ENCODE measurements around the gene TAL1.
"Not testable (repeated sequence)": the region's sequence is repeated elsewhere in the genome, so short reads cannot be mapped to it uniquely, and the experiment has no call there.

TAL1 gene
- 0 reads per million in 2 donors for total RNA-seq

DNA sequence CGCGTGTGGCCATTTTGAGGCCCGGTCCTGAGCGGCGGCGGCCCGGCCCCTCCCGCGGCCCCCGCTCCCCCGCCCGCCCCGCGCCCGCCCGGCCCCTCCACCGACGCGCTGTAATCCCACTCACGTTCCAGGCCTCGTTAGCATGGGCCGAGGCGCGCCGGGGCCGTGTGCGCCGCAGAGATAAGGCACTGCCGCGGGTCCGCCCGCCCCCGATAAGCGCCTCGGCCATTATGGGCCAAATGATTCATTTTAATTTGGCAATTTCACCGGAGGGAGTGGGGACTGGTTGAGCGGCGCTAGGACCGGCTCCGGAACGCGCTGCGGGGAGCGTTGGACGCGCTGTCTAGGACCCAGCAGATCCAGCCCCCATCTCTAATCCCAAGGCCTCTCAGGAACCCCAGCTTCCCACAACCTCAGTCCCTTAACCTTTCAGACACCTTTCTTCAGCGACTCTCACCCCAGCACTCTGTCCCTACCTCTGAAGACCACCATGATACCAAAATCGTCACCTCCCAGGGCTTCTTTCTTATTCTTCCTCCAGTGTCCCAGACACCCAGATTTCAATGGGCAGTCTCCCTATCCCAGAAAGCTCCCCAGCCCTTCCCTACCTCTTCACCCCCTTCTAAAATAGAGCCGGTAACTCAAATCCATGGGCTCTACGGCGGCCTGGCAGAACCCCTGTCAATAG, at the start of gene TAL1:
TAL1 (minus strand) TSS at position 39 of the 688 bp plus-strand sequence. CDS start 6,337 bp downstream, outside the sequence.
- DNase-seq = no peak

DNA sequence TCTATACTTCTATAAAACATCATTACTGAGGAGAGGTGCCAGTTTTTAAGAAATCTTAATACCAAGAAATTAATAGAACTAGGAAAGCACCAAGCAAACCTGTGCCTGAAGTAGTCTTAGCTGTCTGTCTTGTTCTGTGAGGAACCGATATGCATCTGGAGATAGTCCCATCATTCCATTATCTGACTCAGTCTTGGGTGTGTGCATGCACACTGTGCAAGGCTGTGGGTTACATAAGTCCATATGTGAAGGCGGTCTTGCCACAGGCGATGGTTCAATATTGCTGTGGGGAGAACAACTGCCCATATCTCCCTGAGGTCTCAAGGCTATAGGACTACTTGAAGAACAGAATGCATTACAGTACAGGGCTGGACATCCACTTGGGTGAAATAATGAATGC, 48.1 kb upstream of the TAL1 start:
- no peak for DNase-seq

DNA sequence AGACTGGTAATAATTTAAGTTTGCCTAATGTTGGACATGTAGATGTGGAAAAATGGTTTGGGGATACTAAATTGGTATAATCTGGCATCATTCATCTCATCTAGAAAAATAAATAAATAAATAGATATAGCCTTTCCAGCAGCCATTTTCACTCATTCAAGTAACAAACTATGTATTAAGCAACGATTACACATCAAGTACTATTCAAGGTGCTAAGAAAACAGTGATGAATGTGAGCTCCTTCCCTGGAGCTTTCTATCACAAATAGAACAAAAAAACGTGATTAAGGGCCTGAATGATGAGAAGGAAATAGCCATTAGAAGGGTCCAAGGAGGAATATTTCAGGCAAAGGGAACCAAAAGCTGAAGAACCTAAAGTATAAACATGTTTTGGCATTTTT, 44.8 kb upstream of the TAL1 start:
- no peak for DNase-seq

DNA sequence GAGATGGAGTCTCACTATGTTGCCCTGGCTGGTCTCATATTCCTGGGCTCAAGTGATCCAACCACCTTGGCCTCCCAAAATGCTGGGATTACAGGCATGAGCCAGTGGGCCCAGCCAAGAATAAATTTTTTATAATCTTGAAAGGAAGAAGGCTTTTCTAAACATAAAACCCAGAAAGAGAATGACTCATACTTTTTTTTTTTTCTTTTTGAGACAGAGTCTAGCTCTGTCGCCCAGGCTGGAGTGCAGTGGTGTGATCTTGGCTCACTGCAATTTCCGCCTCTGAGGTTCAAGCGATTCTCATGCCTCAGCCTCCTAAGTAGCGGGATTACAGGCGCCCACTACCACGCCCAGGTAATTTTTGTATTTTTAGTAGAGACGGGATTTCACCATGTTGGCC, 43.8 kb upstream of the TAL1 start:
- not testable (repeated sequence) for DNase-seq

DNA sequence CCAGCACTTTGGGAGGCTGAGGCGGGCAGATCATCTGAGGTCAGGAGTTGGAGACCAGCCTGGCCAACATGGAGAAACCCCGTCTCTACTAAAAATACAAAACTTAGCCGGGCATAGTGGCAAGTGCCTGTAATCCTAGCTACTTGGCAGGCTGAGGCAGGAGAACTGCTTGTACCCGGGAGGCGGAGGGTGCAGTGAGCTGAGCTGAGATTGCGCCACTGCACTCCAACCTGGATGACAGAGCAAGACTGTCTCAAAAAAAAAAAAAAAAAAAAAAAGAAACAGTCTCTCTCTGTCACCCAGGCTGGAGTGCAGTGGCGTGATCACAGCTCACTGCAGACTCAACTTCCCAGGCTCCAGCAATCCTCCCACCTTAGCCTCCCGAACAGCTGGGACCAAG, 33.5 kb upstream of the TAL1 start:
- not testable (repeated sequence) for DNase-seq

DNA sequence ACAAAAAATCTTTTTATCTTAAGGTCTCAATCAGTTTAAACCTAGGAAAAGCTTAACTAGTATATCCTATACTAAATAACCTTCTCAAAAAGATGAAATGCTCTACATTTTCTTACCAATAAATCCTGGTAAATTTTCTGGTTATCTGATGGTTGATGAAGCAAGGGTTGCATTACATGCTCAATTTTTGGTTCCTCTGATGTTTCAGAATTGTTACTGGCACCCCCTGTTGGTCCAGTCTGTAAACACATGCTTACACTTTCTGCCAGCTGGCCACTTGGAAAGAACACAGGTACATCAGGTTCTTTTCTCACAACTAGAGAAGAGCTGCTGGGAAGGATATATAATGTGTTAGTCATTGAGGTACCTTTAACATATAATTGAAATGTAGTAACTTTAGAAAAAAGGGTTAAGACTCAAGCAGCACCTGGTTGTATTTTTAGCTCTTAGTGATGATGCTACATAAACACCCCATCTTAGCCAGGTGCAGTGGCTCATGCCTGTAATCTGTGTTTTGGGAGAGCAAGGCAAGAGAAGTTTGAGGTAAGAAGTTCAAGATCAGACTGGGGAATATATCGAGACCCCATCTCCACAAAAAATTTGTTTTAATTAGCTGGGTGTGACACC, 30.9 kb upstream of the TAL1 start:
- peak in 2 of 5 experiments; percentile 15 to 59 for DNase-seq

DNA sequence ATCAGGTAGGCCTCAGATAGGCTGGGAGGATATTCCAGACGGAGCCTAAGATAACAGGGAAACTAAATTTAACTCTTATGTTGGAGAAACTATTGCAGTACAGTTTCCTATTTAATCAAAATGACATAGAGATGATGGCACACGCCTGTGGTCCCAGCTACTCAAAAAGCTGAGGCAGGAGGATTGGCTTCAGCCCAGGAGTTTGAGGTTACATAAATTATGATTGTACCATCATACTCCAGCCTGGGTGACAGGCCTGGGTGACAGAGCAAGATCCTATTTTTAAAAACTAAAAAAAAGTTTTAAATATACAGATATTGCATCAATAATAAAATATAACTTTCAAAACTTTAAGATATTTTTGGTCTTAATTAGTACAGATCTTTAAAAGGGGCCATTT, 25.2 kb upstream of the TAL1 start:
- no peak for DNase-seq

DNA sequence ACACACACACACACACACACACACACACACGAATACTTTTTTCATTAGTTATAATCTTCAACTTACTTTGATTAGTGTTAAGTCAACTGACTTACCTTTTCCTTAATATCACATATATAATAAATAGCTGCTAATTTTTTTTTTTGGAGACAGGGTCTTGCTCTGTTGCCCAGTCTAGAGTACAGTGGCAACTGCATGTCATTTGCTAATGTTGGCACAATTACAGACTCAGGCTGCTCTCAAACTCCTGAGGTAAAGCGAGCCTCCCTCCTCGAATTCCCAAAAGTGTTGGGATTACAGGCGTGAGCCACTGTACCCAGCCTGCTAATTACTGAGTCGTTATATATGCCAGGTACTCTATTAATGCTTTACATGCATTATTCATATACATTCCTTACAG, 20.8 kb upstream of the TAL1 start:
- no peak for DNase-seq

DNA sequence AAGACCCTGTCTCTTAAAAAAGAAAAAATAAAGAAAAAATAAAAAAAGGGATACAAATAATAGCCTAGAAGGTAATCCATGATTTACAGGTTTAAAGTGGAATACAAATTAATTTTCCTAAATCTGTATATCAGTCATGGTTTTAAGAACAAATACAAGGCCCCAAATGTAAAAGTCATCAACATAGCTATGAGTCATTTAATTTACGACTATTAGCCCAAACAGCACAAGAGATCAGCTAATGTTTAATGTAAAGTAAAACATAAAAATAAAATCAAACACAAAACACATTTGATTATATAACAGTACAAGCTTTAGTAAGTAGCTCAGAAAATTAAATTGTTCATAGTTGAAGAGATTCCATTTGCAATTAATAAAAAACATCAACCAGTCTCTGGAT, 20.3 kb upstream of the TAL1 start:
- DNase-seq = no peak

DNA sequence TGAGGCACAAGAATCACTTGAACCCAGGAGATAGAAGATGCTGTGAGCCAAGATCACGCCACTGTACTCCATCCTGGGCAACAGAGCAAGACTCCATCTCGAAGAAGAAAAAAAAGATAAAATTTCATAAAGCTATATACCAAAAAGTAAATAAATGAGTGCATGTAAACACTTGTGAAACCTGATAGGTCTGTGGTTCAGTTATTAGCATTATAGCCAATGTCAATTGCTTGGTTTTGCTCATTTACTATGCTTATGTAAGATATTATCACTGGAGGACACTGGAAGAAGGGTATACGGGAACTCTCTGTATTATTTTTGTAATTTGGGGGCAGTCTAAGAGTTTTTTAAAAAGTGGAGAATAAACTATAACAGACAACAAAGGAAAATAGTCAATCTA, 17.7 kb upstream of the TAL1 start:
- no peak for DNase-seq

DNA sequence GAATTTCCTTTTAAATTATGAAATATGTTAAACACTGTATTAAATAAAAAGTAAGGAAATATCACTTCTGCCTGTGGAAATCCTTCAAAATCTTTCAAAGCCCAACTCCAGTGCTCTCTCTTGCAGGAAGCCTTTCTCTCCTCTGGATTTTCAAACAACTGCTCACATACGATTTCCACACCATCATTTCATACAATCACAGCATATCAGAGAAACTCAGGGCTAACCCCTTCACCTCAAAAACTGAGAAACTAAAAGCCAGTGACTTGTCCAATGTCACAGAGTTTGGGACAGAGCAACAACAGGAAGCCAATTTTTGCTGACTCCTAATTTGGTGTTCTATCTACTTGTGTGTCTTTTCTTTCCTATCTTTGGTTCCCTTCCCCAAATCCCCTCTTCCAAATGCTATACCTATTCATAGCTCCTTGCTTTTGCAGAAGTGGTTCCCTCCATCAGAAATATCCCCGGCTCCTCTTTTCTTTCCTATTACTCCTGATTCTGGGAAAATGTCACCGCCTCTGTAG, 12.4 kb upstream of the TAL1 start:
- DNase-seq = no peak

DNA sequence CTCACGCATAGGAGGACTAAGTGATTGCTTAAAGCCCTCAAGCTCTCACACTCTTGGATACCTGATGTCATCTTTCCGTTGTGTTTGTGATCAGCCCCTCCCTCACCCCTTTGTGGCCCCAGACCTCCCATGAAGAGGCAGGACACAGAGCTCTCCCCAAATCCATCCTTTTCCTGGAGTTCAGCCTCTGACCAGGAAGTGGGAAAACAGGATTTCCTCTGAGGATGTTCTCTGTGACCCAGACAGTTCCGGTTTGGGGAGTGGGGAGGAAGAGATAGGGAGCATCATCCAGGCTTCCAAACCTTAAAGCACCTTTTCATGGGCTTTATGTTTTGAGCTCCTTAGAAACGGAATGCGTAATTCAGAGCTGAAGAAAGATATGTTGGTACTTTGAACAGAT, 11.9 kb upstream of the TAL1 start:
- no peak for DNase-seq

DNA sequence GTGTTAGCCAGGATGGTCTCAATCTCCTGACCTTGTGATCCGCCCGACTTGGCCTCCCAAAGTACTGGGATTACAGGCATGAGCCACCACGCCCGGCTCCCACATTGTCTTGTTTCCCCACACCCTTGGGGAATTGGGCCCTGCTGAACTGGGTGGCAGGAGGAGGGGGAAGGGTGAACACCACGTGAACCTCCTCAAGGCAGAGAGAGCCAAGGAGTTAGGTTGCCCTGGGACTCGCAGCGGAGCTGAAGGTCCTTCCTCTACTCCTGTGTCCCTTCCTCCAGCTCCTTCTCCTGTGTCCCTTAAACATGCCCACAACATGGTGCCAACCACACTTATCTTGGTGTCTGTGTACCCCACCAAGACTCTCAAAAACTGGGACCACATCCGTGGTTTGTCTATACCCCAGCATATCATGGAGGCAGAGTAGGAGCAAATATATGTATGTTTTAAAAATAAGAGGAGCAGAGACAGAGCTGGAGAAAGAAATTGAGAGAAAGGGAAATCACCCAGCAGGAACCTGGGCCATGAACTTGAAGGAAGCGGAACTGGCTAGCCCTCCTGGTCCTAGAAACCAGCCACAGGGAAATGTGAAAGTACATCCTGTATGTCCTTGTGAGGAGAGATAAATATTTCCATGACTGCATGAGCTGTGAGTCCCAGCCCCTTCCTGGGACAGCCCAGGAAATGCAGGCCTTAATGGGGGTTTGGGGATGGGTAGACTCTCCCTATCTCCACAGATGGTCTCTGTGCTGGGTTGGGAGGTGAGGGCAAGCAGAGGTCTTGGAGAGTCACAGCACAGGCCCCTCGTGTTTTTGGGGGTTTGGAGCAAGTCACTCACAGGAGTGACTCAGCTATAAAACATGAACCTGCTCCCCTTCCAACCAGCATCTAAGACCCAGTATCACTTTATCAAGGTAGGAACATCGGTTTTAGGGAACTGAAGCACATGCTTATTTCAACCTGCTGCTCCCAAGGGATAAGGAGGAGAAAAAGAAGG, 9.4 kb upstream of the TAL1 start:
- no peak for DNase-seq

DNA sequence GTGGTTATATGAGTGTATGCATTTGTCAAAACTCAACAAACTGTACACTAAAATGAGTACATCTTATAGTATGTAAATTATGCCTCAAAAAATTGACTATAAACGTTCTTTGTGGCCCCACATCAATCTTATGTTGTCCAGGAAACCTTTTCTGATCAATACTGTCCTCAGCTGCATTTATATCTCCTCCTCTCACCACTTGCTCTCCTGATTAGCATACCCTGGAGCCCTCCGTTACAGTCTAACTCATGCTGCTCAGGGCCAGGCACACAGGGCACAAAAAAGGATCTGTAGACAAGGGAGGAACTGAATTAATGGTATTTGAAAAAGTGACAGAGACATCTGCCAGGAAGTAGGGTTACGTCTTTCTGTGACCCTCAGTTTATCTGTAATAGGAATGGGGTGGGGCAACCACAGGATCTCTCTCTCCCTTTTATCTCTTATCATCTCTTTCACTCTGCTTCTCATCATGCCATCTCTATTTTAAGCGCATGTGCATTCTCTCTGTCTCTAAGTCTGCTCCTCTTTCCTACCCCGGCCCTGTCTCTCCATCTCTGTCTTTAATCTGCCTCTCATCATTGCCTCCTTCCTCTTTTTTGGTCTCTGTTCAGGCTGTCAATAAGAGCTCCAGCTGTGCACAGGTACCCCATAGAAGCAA, 7.0 kb upstream of the TAL1 start:
- peak in 1 of 5 experiments; percentile 87 for DNase-seq

DNA sequence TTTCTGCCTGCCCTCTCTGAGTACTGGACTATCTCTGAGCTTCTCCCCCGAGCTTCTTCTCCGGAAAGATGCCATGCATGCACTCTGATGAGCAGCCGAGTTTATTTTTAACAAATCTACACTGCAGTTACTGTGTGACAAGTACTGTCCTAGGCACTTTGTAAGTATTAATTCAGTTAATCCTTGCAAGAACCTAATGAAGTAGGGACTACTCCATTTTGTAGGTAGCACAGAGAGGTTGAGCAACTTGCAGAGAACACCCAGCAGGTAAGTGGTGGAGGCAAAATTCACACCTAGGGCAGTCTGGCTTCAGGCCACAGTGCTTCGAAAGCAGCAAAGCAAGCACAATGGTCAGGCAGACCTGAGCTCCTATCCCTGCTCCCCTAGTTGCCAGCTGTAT, 3.8 kb upstream of the TAL1 start:
- DNase-seq = no peak

DNA sequence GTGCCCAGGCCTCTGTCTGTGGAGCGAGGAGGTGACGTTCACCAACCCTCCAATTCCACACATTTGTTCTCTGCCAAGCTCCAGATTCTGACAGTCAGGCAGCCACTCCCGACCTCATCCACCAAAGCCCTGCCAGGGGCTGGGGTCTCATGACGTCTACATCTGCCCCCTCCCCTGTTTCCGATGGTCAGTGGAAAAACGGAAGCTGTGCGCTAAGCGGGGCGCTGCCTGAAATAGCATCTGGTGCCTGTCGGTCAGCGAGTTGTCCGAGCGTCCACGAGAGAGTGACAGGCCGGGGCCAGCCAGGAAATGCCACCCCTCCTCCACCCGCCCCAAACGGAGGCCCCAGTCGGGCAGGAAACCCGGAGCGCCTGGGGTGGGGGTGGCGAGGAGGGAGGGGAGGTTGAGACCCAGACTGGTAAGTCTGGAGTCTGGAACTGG, 3.2 kb upstream of the TAL1 start:
- DNase-seq = no peak

DNA sequence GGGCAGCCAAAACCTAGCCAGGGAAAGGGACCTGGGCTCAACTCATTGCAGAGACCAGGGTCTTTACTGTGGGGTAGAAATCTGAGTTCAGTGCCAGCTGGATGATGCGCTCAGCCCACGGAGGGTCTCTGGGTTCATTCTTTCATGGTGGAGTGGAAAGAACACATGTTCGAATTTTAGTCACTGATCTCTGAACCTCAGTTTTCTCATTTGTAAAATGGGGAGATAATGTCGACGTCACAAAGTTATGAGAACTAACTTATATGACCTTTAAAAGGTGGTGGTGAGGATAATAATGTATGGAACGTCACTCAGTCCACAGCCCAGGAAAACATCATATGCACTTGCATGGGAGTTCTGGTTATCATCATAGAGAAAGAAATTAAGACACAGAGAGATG, 1.2 kb upstream of the TAL1 start:
- DNase-seq = no peak

DNA sequence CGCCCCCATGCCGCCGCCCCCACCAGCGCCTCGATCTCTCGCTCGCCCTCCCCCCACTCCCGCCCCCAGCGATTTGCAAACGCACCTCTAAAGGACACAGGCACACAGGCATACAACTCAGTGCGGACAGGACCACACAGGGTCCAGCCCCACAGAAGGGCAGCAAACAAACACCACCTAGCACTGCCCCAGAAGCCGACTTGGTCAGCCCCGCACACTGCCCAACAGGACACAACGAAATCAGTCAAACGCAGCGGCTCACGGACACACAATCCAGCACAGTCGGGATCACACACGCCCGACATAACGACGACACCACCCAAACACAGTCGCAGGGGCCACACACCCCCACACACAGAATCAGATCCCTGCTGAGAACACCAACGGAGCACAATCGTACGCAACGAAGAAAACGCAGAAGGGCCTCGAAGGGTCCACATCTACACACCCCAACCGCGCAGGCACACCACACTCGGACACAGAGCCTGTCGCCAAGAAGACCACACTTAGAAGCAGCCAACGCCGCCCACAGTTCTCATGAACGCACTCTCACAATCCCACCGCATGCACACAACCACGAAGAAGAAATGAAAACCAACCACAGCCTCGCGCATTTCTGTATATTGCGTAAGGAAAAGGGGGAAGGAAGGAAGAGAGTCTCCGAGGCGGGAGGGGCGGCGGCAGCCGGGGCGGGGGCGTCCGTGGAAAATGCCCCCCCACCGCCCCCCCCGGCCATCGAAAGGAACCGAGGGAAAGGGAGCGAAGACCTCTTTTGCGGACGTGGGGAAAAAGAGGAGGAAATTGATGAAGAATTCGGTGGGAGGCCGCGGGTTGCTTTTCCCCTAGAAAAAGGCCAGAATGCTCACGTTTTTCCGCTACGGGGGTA, 481 bp downstream of the TAL1 start:
- peak in 2 of 5 experiments; percentile 4 to 40 for DNase-seq

DNA sequence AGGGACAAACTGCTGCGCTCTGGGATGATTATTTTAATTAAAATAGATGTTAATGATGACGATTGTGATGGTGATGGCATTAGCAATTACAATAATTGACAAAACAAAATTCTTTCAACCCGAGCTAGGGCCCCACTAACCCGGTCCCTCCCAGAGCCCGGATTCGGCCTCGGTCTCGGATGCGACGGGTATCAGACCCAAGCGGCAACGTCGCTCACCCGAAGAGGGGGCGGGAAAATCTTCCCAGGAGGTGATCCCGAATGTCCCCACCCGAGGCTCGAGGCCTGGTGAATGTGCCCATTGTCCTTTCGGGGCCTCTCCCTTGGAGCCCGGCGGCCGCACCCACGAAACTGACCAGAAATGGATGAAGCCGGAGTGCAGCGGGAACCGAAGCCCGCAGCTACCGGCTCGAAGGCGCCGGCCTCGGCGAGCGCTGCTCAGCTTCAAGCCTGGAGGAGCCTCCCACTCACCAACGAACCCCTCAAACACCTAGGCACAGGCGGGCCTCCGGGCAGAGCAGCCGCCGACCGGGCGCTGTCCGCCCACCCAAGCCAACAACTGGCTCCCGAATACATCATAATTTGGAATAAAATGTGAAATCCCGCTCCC, 1.2 kb downstream of the TAL1 start:
- peak in 1 of 5 experiments; percentile 38 for DNase-seq

DNA sequence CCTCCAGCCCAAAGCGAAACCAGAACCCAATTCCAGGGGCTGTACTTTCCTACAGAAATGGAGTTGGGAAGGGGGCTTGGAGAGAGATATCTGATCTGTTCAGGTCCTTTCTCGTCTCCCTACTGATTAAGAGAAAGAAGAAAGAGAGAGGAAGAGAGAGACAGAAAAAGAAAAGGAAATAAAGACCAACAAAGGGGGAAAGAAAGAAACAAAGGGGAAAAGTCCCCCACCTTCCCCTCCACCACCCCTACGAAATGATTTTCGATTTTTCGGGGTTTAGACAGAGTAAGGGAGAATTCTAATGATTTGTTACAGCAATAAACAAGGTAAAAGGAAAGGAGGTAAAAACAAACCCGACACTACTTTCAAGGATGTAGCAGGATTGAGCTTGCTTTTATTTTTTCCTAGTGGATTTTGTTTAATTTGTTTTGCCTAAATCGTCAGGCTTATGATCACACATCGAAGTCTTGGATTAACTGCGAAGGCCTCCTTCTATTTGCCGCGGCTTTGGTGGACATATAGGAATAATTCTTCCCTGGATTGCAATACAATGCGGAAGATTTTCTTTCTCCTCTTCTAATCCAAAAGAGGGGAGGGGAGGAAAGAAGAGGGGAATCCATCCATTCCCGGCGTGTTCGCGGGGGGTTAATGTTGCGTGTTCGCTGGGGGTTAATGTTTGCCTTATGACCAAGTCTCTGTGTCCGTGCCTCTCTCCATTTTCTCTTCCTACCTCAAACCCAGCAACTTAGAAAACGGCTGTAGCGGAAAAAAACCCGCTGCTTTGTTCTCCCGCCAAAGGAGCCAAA, 1.9 kb downstream of the TAL1 start:
- no peak for DNase-seq
